Smooth muscle cell of the brain vasculature (primary cell): Measurements from ENCODE around the gene RPL10.

Experiments
- DNase-seq: peaks from one replicate; pipeline ENCODE4 v3.0.0-alpha.2; 2012; ENCODE audit warnings: low read depth, low spot score

The RPL10 gene

GRCh38 chrX:154397888-154398667 lies at the start of gene RPL10:
RPL10 (plus strand) TSS chrX:154398377; CDS start chrX:154398520, 143 bp downstream.
- DNase-seq, result peak; percentile 82

GRCh38 chrX:154348646-154349358 lies 49.4 kb upstream of the RPL10 start:
- DNase-seq, result no peak

GRCh38 chrX:154349359-154349935 lies 48.7 kb upstream of the RPL10 start:
- DNase-seq, result no peak

GRCh38 chrX:154349979-154350378 lies 48.2 kb upstream of the RPL10 start:
- DNase-seq, result no peak

GRCh38 chrX:154350429-154351182 lies 47.6 kb upstream of the RPL10 start:
- no peak for DNase-seq

- no peak for DNase-seq
Measured at GRCh38 chrX:154351183-154352011, 46.8 kb upstream of the RPL10 start.

- no peak for DNase-seq
Measured at GRCh38 chrX:154352012-154352401, 46.2 kb upstream of the RPL10 start.

- no peak for DNase-seq
Measured at GRCh38 chrX:154352466-154352865, 45.7 kb upstream of the RPL10 start.

- DNase-seq, result no peak
Measured at GRCh38 chrX:154353172-154353843, 44.9 kb upstream of the RPL10 start.

- DNase-seq, result no peak
Measured at GRCh38 chrX:154354013-154354412, 44.2 kb upstream of the RPL10 start.

GRCh38 chrX:154354516-154354915 lies 43.7 kb upstream of the RPL10 start:
- no peak for DNase-seq

GRCh38 chrX:154355094-154355775 lies 42.9 kb upstream of the RPL10 start:
- no peak for DNase-seq

GRCh38 chrX:154355776-154356140 lies 42.4 kb upstream of the RPL10 start:
- no peak for DNase-seq

- DNase-seq, result no peak
Measured at GRCh38 chrX:154356596-154356995, 41.6 kb upstream of the RPL10 start.

GRCh38 chrX:154357205-154357604 lies 41.0 kb upstream of the RPL10 start:
- DNase-seq, result no peak

- no peak for DNase-seq
Measured at GRCh38 chrX:154358011-154358410, 40.2 kb upstream of the RPL10 start.

GRCh38 chrX:154358829-154359228 lies 39.3 kb upstream of the RPL10 start:
- DNase-seq, result no peak

- no peak for DNase-seq
Measured at GRCh38 chrX:154359362-154360154, 38.6 kb upstream of the RPL10 start.

- DNase-seq, result no peak
Measured at GRCh38 chrX:154360155-154360713, 37.9 kb upstream of the RPL10 start.
